GM12865 (cell line): ENCODE measurements around the gene MRFAP1L1.
A peak's percentile ranks its signal among the peaks of the same experiment; 100 is the strongest.

Experiments used
- DNase-seq: peaks from one replicate; pipeline ENCODE4 v3.0.0; 2010; ENCODE audit warnings: low read depth
- H3K4me3 ChIP-seq: 2 replicates; pipeline ENCODE4 v1.5.1; 2011; ENCODE audit warnings: mild to moderate bottlenecking, low read depth, low read length, control low read depth
- TF ChIP-seq, protein P1 (sequence below): IDR thresholded peaks from 2 replicates; pipeline ENCODE4 v1.5.1; 2011; ENCODE audit warnings: low read length, control low read depth, low read depth, inconsistent platforms; ENCODE audit not compliant: insufficient read depth; ENCODE audit errors: missing control alignments

MRFAP1L1 gene

GRCh38 chr4:6701371-6701770 lies 8.3 kb downstream of the MRFAP1L1 start:
- TF ChIP-seq, protein P1, sequence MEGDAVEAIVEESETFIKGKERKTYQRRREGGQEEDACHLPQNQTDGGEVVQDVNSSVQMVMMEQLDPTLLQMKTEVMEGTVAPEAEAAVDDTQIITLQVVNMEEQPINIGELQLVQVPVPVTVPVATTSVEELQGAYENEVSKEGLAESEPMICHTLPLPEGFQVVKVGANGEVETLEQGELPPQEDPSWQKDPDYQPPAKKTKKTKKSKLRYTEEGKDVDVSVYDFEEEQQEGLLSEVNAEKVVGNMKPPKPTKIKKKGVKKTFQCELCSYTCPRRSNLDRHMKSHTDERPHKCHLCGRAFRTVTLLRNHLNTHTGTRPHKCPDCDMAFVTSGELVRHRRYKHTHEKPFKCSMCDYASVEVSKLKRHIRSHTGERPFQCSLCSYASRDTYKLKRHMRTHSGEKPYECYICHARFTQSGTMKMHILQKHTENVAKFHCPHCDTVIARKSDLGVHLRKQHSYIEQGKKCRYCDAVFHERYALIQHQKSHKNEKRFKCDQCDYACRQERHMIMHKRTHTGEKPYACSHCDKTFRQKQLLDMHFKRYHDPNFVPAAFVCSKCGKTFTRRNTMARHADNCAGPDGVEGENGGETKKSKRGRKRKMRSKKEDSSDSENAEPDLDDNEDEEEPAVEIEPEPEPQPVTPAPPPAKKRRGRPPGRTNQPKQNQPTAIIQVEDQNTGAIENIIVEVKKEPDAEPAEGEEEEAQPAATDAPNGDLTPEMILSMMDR, result no peak
- no peak for DNase-seq
- no peak overlapping the region for H3K4me3 ChIP-seq

DNA sequence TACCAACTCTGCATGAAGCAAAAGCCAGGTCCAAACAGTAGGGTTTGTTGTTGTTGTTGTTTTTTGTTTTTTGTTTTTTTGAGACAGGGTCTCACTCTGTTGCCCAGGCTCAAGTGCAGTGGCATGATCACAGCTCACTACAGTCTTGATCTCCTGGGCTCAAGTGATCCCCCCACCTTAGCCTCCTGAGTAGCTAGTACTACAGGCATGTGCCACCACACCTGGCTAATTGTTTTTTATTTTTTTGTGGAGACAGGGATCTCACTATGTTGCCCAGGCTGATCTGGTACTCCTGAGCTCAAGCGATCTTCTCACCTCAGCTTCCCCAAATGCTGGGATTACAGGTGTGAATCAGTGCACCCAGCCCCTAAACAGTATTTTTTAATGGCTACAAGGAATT lies 9.8 kb downstream of the MRFAP1L1 start:
- TF ChIP-seq, protein P1, result no peak
- H3K4me3 ChIP-seq, result no peak overlapping the region
- DNase-seq, result no peak

DNA sequence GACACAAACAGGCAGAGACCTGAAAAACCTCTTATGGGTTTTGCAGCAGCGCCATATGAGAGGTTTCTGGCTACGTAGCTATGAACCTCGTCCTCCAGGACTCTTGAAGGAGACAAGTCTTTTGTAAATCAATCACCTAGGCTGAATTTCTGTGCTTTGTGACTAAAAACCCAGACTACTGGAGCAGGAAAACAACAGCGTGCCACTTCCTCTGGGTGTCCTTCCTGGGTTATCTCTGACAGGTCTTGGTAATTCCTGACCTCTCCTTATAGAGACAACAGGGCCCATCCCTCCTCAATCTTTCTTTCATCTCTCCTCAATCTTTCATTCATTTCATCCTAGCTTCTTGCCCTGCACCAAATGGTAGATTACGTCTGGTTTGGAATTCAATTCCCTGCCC lies 10.3 kb downstream of the MRFAP1L1 start:
- DNase-seq, result no peak
- TF ChIP-seq, protein P1, result no peak
- no peak overlapping the region for H3K4me3 ChIP-seq

DNA sequence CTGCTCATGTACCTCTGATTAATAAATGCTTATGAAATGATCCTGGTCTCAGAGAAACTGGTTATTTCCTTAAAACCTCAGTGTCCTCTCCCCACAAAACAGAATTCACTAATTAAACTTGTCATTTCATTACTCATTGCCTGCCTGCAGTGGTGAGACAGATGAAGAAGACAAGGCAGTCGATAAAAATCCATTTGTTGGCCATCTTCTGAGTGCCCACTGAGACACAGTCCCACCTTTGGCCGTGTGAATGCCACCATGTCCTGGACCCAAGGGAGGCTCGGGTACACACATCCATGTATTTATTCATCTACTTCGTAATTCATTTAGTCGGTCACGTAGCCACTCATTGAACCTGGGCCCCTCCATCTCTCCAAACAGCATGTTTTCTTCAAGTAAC lies 12.5 kb downstream of the MRFAP1L1 start:
- no peak overlapping the region for H3K4me3 ChIP-seq
- DNase-seq, result no peak
- TF ChIP-seq, protein P1, result no peak

DNA sequence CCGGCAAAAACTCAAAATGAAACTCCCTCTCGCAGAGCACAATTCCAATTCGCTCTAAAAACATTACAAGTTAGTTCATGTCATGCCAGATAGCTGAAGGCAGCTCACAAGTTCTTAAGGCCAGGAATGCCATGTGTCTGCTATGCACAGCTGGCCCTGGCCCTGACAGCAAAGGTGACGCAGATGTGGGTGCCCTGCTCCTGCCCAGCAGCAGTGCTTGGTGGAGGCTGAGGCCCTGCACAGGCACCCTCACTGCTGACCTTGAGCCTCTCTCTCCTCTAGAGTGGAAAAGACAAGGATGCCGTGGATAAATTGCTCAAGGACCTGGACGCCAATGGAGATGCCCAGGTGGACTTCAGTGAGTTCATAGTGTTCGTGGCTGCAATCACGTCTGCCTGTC lies 13.1 kb downstream of the MRFAP1L1 start:
- H3K4me3 ChIP-seq, result no peak overlapping the region
- no peak for DNase-seq

DNA sequence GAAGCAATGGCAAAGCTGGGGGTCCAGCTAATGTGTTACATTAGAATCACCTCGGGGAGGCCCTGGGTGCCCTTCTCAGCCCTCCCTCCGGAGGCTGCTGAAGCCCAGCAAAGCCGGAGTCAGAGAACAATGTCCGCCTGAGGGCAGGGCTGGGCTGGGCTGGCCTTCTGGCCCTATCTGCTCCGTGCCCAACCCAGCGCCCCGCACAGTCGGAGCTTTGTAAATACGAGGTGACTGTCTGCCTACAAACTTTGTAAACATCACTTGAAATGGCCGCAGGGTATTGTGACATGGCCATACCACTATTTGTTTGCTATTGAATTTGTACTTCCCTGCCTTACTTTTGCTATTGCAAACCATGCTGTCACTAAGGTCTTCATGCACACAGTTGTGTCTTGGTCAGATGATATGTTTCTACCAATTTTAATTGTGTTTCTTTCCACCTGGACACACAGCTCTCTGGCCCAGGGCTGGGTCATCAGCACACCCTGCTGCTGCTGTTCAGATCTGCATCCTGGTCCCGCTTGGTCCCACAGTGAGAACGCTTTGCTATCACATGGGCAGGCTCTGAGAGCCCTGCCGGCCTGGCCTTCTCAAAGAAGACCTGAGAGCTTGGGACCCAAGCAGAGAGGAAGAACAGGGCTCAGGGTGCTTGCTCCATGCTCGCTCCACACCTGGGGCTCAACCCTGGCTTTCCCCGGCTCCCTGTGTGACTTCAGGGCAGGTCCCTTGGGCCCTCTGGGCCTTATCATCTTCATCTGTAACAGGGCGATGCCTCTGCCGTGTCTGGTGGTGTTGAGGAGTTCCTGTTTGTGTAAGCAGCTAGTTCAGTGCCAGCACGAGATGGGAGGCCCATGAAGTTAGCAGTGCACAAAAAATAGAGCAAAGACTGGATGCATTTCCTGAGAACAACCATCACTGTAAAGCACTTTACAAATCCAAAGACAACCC lies 13.7 kb downstream of the MRFAP1L1 start:
- TF ChIP-seq, protein P1, result no peak
- DNase-seq, result peak; percentile 35
- H3K4me3 ChIP-seq, result no peak overlapping the region

More for the DNA sequence above, 13.1 kb downstream of the MRFAP1L1 start:
- TF ChIP-seq, protein P1, result no peak
